Stimulated activated memory B cell treated with anti-CD40 and anti-IgM and Interleukin-4, amounts not matched to agents 10 μg/mL and 1 μg/mL and 100 μg/mL, for 72 hours (primary cell): ENCODE measurements around the gene FKBP9.

Experiments used
- ATAC-seq: fragments of 150-1000 bp; cut with Tn5 transposase; 2 replicates; pipeline ENCODE4 v1.10.0; 2021
- H3K27ac Mint-ChIP-seq: one replicate; pipeline ENCODE4 v1.8.0; 2022; ENCODE audit warnings: mild to moderate bottlenecking, mixed read lengths
- H3K27me3 Mint-ChIP-seq: one replicate; pipeline ENCODE4 v1.8.0; 2022; ENCODE audit warnings: mixed read lengths
- H3K36me3 Mint-ChIP-seq: one replicate; pipeline ENCODE4 v1.8.0; 2022; ENCODE audit warnings: mixed read lengths
- H3K4me1 Mint-ChIP-seq: one replicate; pipeline ENCODE4 v1.8.0; 2022; ENCODE audit warnings: mixed read lengths
- H3K4me3 Mint-ChIP-seq: one replicate; pipeline ENCODE4 v1.8.0; 2022; ENCODE audit warnings: mild to moderate bottlenecking, moderate library complexity, mixed read lengths
- H3K9me3 Mint-ChIP-seq: one replicate; pipeline ENCODE4 v1.8.0; 2022; ENCODE audit warnings: mixed read lengths

Gene FKBP9

DNA sequence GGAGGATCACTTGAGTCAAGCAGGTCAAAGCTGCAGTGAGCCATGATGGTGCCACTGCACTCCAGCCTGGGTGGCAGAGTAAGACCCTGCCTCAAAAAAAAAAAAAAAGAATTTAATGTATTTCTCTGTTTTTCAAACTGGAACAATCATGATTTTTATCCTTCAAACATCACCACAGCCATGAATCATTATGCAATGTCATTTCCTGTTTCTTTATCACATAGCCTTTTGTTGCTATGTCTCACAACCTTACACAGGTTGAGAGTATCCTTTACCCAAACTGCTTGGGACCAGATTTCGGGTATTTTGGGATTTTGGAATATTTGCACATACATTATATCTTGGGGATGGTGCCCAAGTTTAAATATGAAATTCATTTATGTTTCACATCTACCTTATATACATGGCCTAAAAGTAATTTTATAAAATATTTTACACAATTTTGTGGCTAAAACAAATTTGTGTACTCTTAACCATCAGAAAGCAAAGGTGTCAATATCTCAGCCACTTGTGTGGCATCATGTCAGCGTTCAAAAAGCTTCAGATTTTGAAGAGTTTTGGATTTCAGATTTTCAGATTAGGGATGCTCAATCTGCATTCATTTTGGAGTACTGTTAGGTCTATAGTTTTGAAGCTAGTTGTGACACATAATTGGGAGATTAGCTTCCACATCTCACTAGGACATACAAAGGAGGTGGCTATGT lies 97.2 kb downstream of the FKBP9 start:
- no peaks in the 10 kb centered on the region for H3K27me3 Mint-ChIP-seq
- H3K27ac Mint-ChIP-seq, result no peak overlapping the region
- H3K4me3 Mint-ChIP-seq, result no peak overlapping the region
- no peak for ATAC-seq
- H3K9me3 Mint-ChIP-seq, result no peaks in the 10 kb centered on the region
- peaks cover 63% of the 10 kb centered on the region for H3K4me1 Mint-ChIP-seq
- peaks cover 6% of the 10 kb centered on the region for H3K36me3 Mint-ChIP-seq

DNA sequence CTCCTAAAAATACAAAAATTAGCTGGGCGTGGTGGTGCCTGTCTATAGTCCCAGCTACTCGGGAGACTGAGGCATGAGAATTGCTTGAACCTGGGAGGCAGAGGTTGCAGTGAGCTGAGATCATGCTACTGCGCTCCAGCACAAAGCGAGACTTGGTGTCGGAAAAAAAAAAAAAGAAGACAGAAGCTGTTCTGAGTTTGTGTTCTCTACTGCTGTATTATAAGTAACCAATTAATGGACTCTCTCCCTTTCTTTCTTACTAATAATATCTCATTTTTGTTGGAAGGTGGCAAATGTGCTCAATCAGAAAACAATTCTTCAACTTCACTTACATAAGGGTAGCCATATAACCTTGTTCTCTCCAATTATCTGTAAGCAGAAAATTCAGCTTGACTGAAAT lies 97.9 kb downstream of the FKBP9 start:
- H3K4me1 Mint-ChIP-seq, result peaks cover 64% of the 10 kb centered on the region
- H3K27me3 Mint-ChIP-seq, result no peaks in the 10 kb centered on the region
- no peak for ATAC-seq
- peaks cover 6% of the 10 kb centered on the region for H3K36me3 Mint-ChIP-seq
- no peak overlapping the region for H3K27ac Mint-ChIP-seq
- H3K9me3 Mint-ChIP-seq, result no peaks in the 10 kb centered on the region
- H3K4me3 Mint-ChIP-seq, result no peak overlapping the region
